Activated naive CD8-positive, alpha-beta T cell treated with anti-CD3 and anti-CD28 coated beads, Interleukin-2, amount 50 U/mL, for 24 hours (primary cell): ENCODE results near the gene TRMT1.

Source experiments
- ATAC-seq: fragments of 150-1000 bp; cut with Tn5 transposase; one replicate; pipeline ENCODE4 v1.10.0; 2021
- DNase-seq: peaks from one replicate; pipeline ENCODE4 v3.0.0; 2021
- H3K27ac Mint-ChIP-seq: one replicate; pipeline ENCODE4 v1.8.0; 2021; ENCODE audit warnings: mild to moderate bottlenecking, mixed read lengths
- H3K27me3 Mint-ChIP-seq: one replicate; pipeline ENCODE4 v1.8.0; 2021; ENCODE audit warnings: mixed read lengths
- H3K36me3 Mint-ChIP-seq: one replicate; pipeline ENCODE4 v1.8.0; 2021; ENCODE audit warnings: low read depth, mixed read lengths
- H3K4me1 Mint-ChIP-seq: one replicate; pipeline ENCODE4 v1.8.0; 2021; ENCODE audit warnings: mixed read lengths
- H3K4me3 Mint-ChIP-seq: one replicate; pipeline ENCODE4 v1.8.0; 2021; ENCODE audit warnings: mild to moderate bottlenecking, moderate library complexity, mixed read lengths
- H3K9me3 Mint-ChIP-seq: one replicate; pipeline ENCODE4 v1.8.0; 2021; ENCODE audit warnings: mixed read lengths

Gene TRMT1

GRCh38 chr19:13137290-13137794 lies 20.8 kb upstream of the TRMT1 start:
- no peaks in the 10 kb centered on the region for H3K27me3 Mint-ChIP-seq
- ATAC-seq: no peak
- H3K27ac Mint-ChIP-seq: no peak overlapping the region
- H3K36me3 Mint-ChIP-seq: peaks cover 41% of the 10 kb centered on the region
- H3K4me1 Mint-ChIP-seq: peaks cover 28% of the 10 kb centered on the region
- DNase-seq: no peak
- no peaks in the 10 kb centered on the region for H3K9me3 Mint-ChIP-seq
- no peak overlapping the region for H3K4me3 Mint-ChIP-seq

- H3K27ac Mint-ChIP-seq: no peak overlapping the region
These were observed 18.8 kb upstream of the TRMT1 start for GRCh38 chr19:13135068-13136062.

GRCh38 chr19:13134626-13135025 lies 18.1 kb upstream of the TRMT1 start:
- ATAC-seq (no peak), DNase-seq (no peak)
- Mint-ChIP-seq H3K27ac (no peak overlapping the region), H3K9me3 (no peaks in the 10 kb centered on the region), H3K36me3 (peaks cover 39% of the 10 kb centered on the region), H3K4me3 (no peak overlapping the region), H3K4me1 (peaks cover 47% of the 10 kb centered on the region), H3K27me3 (no peaks in the 10 kb centered on the region)

More at GRCh38 chr19:13135068-13136062, 18.8 kb upstream of the TRMT1 start:
- DNase-seq (no peak), ATAC-seq (no peak)
- Mint-ChIP-seq H3K9me3 (no peaks in the 10 kb centered on the region), H3K4me1 (peaks cover 45% of the 10 kb centered on the region), H3K36me3 (peaks cover 39% of the 10 kb centered on the region), H3K27me3 (no peaks in the 10 kb centered on the region), H3K4me3 (no peak overlapping the region)

- H3K9me3 Mint-ChIP-seq: no peaks in the 10 kb centered on the region
- H3K27me3 Mint-ChIP-seq: no peaks in the 10 kb centered on the region
- peak overlapping the region; percentile 100 for H3K27ac Mint-ChIP-seq
- ATAC-seq (no peak), DNase-seq (no peak)
- peak overlapping the region; percentile 80 for H3K4me3 Mint-ChIP-seq
- H3K4me1 Mint-ChIP-seq: peaks cover 52% of the 10 kb centered on the region
- peaks cover 34% of the 10 kb centered on the region for H3K36me3 Mint-ChIP-seq
These were observed 16.8 kb upstream of the TRMT1 start for GRCh38 chr19:13133241-13133870.

GRCh38 chr19:13132471-13133180 lies 16.1 kb upstream of the TRMT1 start:
- Mint-ChIP-seq H3K9me3 (no peaks in the 10 kb centered on the region), H3K4me3 (peak overlapping the region; percentile 80)
- ATAC-seq: peak; percentile 99

GRCh38 chr19:13130886-13131490 lies 14.4 kb upstream of the TRMT1 start:
- no peaks in the 10 kb centered on the region for H3K9me3 Mint-ChIP-seq
- no peaks in the 10 kb centered on the region for H3K27me3 Mint-ChIP-seq
- peaks cover 63% of the 10 kb centered on the region for H3K4me1 Mint-ChIP-seq
- ATAC-seq: no peak
- no peak for DNase-seq
- peaks cover 23% of the 10 kb centered on the region for H3K36me3 Mint-ChIP-seq
- peak overlapping the region; percentile 100 for H3K27ac Mint-ChIP-seq
- no peak overlapping the region for H3K4me3 Mint-ChIP-seq

More at GRCh38 chr19:13132471-13133180, 16.1 kb upstream of the TRMT1 start:
- Mint-ChIP-seq H3K4me1 (peaks cover 58% of the 10 kb centered on the region), H3K27me3 (no peaks in the 10 kb centered on the region), H3K36me3 (peaks cover 31% of the 10 kb centered on the region), H3K27ac (peak overlapping the region; percentile 100)
- peak; percentile 71 for DNase-seq

- H3K36me3 Mint-ChIP-seq: peaks cover 26% of the 10 kb centered on the region
- no peak overlapping the region for H3K27ac Mint-ChIP-seq
- H3K4me3 Mint-ChIP-seq: no peak overlapping the region
- DNase-seq: no peak
- ATAC-seq: no peak
- H3K4me1 Mint-ChIP-seq: peaks cover 59% of the 10 kb centered on the region
- no peaks in the 10 kb centered on the region for H3K27me3 Mint-ChIP-seq
- H3K9me3 Mint-ChIP-seq: no peaks in the 10 kb centered on the region
These were observed 12.8 kb upstream of the TRMT1 start for GRCh38 chr19:13129384-13129783.

GRCh38 chr19:13128583-13128982 lies 12.0 kb upstream of the TRMT1 start:
- peaks cover 55% of the 10 kb centered on the region for H3K4me1 Mint-ChIP-seq
- H3K9me3 Mint-ChIP-seq: no peaks in the 10 kb centered on the region
- H3K27me3 Mint-ChIP-seq: no peaks in the 10 kb centered on the region
- ATAC-seq (no peak), DNase-seq (no peak)
- peaks cover 21% of the 10 kb centered on the region for H3K36me3 Mint-ChIP-seq
- H3K4me3 Mint-ChIP-seq: no peak overlapping the region
- no peak overlapping the region for H3K27ac Mint-ChIP-seq

- DNase-seq (no peak), ATAC-seq (no peak)
- peaks cover 18% of the 10 kb centered on the region for H3K36me3 Mint-ChIP-seq
- H3K4me3 Mint-ChIP-seq: no peak overlapping the region
- no peaks in the 10 kb centered on the region for H3K27me3 Mint-ChIP-seq
- H3K4me1 Mint-ChIP-seq: peaks cover 53% of the 10 kb centered on the region
- H3K27ac Mint-ChIP-seq: peak overlapping the region; percentile 52
- H3K9me3 Mint-ChIP-seq: no peaks in the 10 kb centered on the region
These were observed 11.5 kb upstream of the TRMT1 start for GRCh38 chr19:13127811-13128575.

- H3K4me3 Mint-ChIP-seq: no peak overlapping the region
- no peaks in the 10 kb centered on the region for H3K27me3 Mint-ChIP-seq
- H3K4me1 Mint-ChIP-seq: peaks cover 53% of the 10 kb centered on the region
- no peak overlapping the region for H3K27ac Mint-ChIP-seq
- no peaks in the 10 kb centered on the region for H3K9me3 Mint-ChIP-seq
- peaks cover 16% of the 10 kb centered on the region for H3K36me3 Mint-ChIP-seq
- no peak for ATAC-seq
- no peak for DNase-seq
These were observed 10.5 kb upstream of the TRMT1 start for GRCh38 chr19:13127051-13127450.

- H3K36me3 Mint-ChIP-seq: peaks cover 29% of the 10 kb centered on the region
- no peak overlapping the region for H3K4me3 Mint-ChIP-seq
- H3K27ac Mint-ChIP-seq: peak overlapping the region; percentile 81
- H3K27me3 Mint-ChIP-seq: no peaks in the 10 kb centered on the region
- H3K9me3 Mint-ChIP-seq: no peaks in the 10 kb centered on the region
- DNase-seq: no peak
- H3K4me1 Mint-ChIP-seq: peaks cover 60% of the 10 kb centered on the region
- no peak for ATAC-seq
These were observed 6.7 kb upstream of the TRMT1 start for GRCh38 chr19:13122980-13123957.

GRCh38 chr19:13122275-13122878 lies 5.8 kb upstream of the TRMT1 start:
- no peaks in the 10 kb centered on the region for H3K27me3 Mint-ChIP-seq
- H3K9me3 Mint-ChIP-seq: no peaks in the 10 kb centered on the region
- H3K27ac Mint-ChIP-seq: peak overlapping the region; percentile 81
- peaks cover 29% of the 10 kb centered on the region for H3K36me3 Mint-ChIP-seq
- peak overlapping the region; percentile 47 for H3K4me3 Mint-ChIP-seq
- peak; percentile 25 for ATAC-seq
- peaks cover 58% of the 10 kb centered on the region for H3K4me1 Mint-ChIP-seq
- no peak for DNase-seq
